Fibroblast of peridontal ligament (primary cell): Measurements from ENCODE around the gene GCG.

Source experiments
- DNase-seq: peaks from one replicate; pipeline ENCODE4 v3.0.0-alpha.2; 2010; ENCODE audit errors: extremely low read depth

GCG gene

DNA sequence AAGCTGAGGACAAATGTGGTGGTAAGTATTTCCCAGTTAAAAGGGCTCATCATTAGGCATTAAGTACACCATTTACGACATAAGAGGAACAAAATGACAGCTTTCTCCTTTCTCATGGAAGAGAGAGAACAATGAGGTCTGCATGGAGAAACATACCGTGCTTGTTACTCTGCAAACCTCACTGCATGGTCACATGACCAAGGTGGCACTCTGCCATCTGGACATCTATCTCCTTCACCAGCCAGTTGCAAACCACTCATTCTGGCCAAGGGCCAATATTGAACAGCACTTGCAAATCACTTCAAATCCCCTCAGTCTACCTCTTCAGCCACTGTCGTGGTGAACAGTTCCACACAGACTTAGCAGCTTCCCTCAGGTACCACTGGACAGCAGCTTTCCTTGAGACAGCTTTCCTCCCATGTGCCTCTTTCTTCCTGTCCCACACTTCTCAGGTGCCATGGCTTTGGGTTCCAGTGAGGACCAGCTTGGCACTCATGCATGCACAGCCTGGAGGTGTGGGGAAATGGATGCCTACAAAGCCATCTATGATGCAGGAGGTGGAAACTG lies 48.5 kb downstream of the GCG start:
- no peak for DNase-seq

DNA sequence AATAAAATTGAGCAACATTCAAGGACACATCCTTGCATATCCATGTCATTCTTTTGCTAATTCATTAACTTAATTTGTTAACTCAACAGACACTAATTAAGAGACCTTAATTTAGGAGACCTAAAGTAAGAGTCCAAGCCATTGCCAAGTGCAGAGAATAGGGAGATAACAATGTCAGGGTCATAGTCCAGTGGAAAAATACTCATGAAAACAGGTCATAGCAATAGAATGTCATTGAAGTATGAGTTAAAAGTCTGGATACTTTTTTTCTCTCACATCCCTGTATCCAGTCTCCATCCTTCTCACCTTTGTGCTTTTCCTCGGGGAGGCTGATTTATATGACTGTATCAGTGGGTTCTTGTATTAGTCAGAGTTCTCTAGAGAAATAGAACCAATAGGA lies 51.5 kb downstream of the GCG start:
- DNase-seq = no peak

DNA sequence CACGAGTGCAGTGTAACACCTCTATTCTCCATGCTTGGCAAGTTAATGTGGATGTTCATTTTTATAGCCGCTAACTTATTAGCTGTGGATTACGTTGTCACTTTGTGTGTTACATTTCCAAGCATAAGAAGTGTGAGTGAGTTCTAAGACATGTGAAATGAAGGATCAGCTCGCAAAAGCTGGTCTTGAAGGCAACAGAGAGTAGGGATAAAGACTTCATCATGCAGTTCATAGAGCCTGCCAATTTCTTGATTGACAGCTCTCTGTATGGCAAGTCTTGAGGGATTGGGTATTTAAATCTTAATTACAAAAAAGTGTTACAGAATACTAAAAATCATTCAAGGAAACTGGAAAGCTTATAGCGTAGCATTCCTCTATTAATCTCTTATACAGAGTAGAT lies 52.2 kb downstream of the GCG start:
- DNase-seq = no peak
